ENCODE data around the gene SGCA. TPM values are rescaled to one million over a fixed set of nuclear protein-coding genes. Genes with fewer than 3 reads are reported as not detected.

SGCA gene
- total RNA-seq, 2 experiments from 2014 or later = not detected

- Mint-ChIP-seq H3K27ac (no peak overlapping the region), H3K27me3 (peaks cover 6% of the 10 kb centered on the region), H3K36me3 (ENCODE audit: low read depth) (no peaks in the 10 kb centered on the region), H3K4me1 (ENCODE audit: low read depth) (peaks cover 2% of the 10 kb centered on the region), H3K9me3 (no peaks in the 10 kb centered on the region), H3K4me3 (no peak overlapping the region)
- no peak overlapping the region for H3K4me3 ChIP-seq (ENCODE audit: low read length)
- CTCF ChIA-PET = no interaction called here
- H3K9me3 ChIP-seq (ENCODE audit: control insufficient read depth in 1 of 2, insufficient read depth in 1 of 2, low read length in 2 of 2) = no peaks in the 10 kb centered on the region
- no peak for DNase-seq
- ATAC-seq (ENCODE audit: poor library complexity) = no peak
- intact Hi-C loops (cut with DNase I, micrococcal nuclease) = no loop called here
- peaks cover 0 to 4% of the 10 kb centered on the region in 2 experiments for H3K27me3 ChIP-seq (ENCODE audit: control insufficient read depth in 1 of 2, insufficient read depth in 2 of 2, low read length in 2 of 2)
- POLR2A ChIA-PET = no interaction called here
- H3K4me1 ChIP-seq (ENCODE audit: insufficient read depth, low read length) = no peaks in the 10 kb centered on the region
- no peak overlapping the region for H3K27ac ChIP-seq (ENCODE audit: low read depth in 1 of 2, low read length in 2 of 2)
- TF ChIP-seq, protein P1, sequence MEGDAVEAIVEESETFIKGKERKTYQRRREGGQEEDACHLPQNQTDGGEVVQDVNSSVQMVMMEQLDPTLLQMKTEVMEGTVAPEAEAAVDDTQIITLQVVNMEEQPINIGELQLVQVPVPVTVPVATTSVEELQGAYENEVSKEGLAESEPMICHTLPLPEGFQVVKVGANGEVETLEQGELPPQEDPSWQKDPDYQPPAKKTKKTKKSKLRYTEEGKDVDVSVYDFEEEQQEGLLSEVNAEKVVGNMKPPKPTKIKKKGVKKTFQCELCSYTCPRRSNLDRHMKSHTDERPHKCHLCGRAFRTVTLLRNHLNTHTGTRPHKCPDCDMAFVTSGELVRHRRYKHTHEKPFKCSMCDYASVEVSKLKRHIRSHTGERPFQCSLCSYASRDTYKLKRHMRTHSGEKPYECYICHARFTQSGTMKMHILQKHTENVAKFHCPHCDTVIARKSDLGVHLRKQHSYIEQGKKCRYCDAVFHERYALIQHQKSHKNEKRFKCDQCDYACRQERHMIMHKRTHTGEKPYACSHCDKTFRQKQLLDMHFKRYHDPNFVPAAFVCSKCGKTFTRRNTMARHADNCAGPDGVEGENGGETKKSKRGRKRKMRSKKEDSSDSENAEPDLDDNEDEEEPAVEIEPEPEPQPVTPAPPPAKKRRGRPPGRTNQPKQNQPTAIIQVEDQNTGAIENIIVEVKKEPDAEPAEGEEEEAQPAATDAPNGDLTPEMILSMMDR (IDR thresholded peaks at IDR 0.05) = no peak
- H3K36me3 ChIP-seq (ENCODE audit: insufficient read depth, low read length) = no peaks in the 10 kb centered on the region
Observed at GRCh38 chr17:50192618-50193291, 26.9 kb downstream of the SGCA start.

DNA sequence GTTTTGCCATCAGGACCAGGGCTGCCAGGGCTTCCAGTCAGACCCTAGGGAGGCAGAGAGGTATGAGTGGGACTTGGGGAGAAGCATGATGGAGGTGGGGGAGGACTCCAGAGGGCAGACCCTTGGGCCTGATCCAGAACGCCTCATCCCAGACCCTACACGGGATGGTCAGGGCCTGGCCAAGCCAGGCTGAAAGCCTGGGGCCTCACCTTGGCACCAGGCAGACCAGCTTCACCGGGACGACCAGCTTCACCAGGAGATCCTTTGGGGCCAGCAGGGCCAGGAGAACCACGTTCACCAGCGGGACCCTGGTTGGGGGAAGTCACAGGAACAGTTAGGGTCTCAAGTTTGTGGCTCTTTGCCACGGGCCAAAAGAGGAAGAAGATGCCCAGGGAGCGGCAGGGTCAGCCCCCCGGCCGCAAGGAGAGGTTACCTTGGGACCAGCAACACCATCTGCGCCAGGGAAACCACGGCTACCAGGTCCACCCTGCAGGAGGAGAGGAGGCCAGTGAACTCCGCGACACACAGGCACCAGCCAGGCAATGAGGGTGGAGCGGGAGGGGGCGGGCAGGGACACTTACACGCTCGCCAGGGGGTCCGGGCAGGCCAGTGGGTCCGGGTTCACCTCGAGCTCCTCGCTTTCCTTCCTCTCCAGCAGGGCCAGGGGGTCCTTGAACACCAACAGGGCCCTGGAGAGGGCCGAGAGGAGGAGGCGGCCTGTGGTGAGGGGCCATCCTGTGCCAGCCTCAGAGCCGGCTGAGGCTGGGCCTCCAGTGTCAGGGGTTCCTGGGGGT lies 28.5 kb downstream of the SGCA start:
- Histone ChIP-seq H3K27me3 (ENCODE audit: control insufficient read depth in 1 of 2, insufficient read depth in 2 of 2, low read length in 2 of 2) (peaks cover 0 to 4% of the 10 kb centered on the region in 2 experiments), H3K9me3 (ENCODE audit: control insufficient read depth in 1 of 2, insufficient read depth in 1 of 2, low read length in 2 of 2) (no peaks in the 10 kb centered on the region), H3K27ac (ENCODE audit: low read depth in 1 of 2, low read length in 2 of 2) (no peak overlapping the region), H3K36me3 (ENCODE audit: insufficient read depth, low read length) (no peaks in the 10 kb centered on the region), H3K4me3 (ENCODE audit: low read length) (no peak overlapping the region), H3K4me1 (ENCODE audit: insufficient read depth, low read length) (peaks cover 2% of the 10 kb centered on the region)
- H3K36me3 Mint-ChIP-seq (ENCODE audit: low read depth) = no peaks in the 10 kb centered on the region
- no peaks in the 10 kb centered on the region for H3K9me3 Mint-ChIP-seq
- H3K27me3 Mint-ChIP-seq = peaks cover 19% of the 10 kb centered on the region
- TF ChIP-seq, protein P1 (IDR thresholded peaks at IDR 0.05) = no peak
- no peak overlapping the region for H3K27ac Mint-ChIP-seq
- CTCF ChIA-PET = no interaction called here
- POLR2A ChIA-PET = no interaction called here
- intact Hi-C loops (cut with DNase I, micrococcal nuclease) = no loop called here
- peaks cover 9% of the 10 kb centered on the region for H3K4me1 Mint-ChIP-seq (ENCODE audit: low read depth)
- DNase-seq (no peak), ATAC-seq (ENCODE audit: poor library complexity) (no peak)
- H3K4me3 Mint-ChIP-seq = no peak overlapping the region

- TF ChIP-seq, protein P1 (IDR thresholded peaks at IDR 0.05) = no peak
- H3K4me3 Mint-ChIP-seq = no peak overlapping the region
- POLR2A ChIA-PET = no interaction called here
- CTCF ChIA-PET = no interaction called here
- Histone ChIP-seq H3K4me1 (ENCODE audit: insufficient read depth, low read length) (peaks cover 10% of the 10 kb centered on the region), H3K4me3 (ENCODE audit: low read length) (no peak overlapping the region), H3K27me3 (ENCODE audit: control insufficient read depth in 1 of 2, insufficient read depth in 2 of 2, low read length in 2 of 2) (peaks cover 0 to 7% of the 10 kb centered on the region in 2 experiments), H3K27ac (ENCODE audit: low read depth in 1 of 2, low read length in 2 of 2) (no peak overlapping the region), H3K9me3 (ENCODE audit: control insufficient read depth in 1 of 2, insufficient read depth in 1 of 2, low read length in 2 of 2) (no peaks in the 10 kb centered on the region), H3K36me3 (ENCODE audit: insufficient read depth, low read length) (no peaks in the 10 kb centered on the region)
- ATAC-seq (ENCODE audit: poor library complexity) (no peak), DNase-seq (no peak)
- no peak overlapping the region for H3K27ac Mint-ChIP-seq
- peaks cover 23% of the 10 kb centered on the region for H3K27me3 Mint-ChIP-seq
- intact Hi-C loops (cut with DNase I, micrococcal nuclease) = no loop called here
- H3K36me3 Mint-ChIP-seq (ENCODE audit: low read depth) = no peaks in the 10 kb centered on the region
- H3K4me1 Mint-ChIP-seq (ENCODE audit: low read depth) = peaks cover 15% of the 10 kb centered on the region
- H3K9me3 Mint-ChIP-seq = no peaks in the 10 kb centered on the region
Observed at GRCh38 chr17:50194934-50195865, 29.4 kb downstream of the SGCA start.

All from CD4-positive, alpha-beta T cell (primary cell).